IMR-90 (cell line): ENCODE measurements around the gene PBX3. TPM values are rescaled to one million over a fixed set of nuclear protein-coding genes. Genes with fewer than 3 reads are reported as not detected.

Source experiments
- ATAC-seq: fragments of 200-7000 bp; cut with Tn5 transposase; 2 replicates; pipeline ENCODE4 v1.9.1; 2020; ENCODE audit warnings: low read depth, mild to moderate bottlenecking, moderate library complexity
- BruUV-seq: library from RNA; stranded (reverse); fragments of 400-500 nt; replicated peaks from 2 replicates; lab custom pipeline; 2021; lab: Mats Ljungman, UMichigan
- CTCF ChIA-PET: fragments of 300-600 bp; formaldehyde crosslinking; extraction: SDS; loops from one replicate; lab custom pipeline; 2021; ENCODE audit warnings: antibody characterized with exemption; lab: Yijun Ruan, JAX
- POLR2A ChIA-PET: fragments of 300-600 bp; sonication (Branson Sonifier 250); formaldehyde crosslinking; loops from one replicate; lab custom pipeline; 2022; ENCODE audit warnings: antibody characterized with exemption; ENCODE audit not compliant: unreplicated experiment; lab: Charles Lee
- DNase-seq: peaks from one replicate; pipeline ENCODE4 v3.0.0; 2013
- H2AFZ ChIP-seq: replicated peaks from 2 replicates; pipeline ENCODE3; 2013; ENCODE audit warnings: low read length, mild to moderate bottlenecking; ENCODE audit not compliant: poor library complexity
- H2AK5ac ChIP-seq: 2 replicates; pipeline ENCODE4 v1.6.1; 2013; ENCODE audit warnings: low read depth, low read length, inconsistent platforms
- H2AK9ac ChIP-seq: replicated peaks from 2 replicates; pipeline ENCODE3; 2013; ENCODE audit warnings: mild to moderate bottlenecking, low read depth, low read length, moderate library complexity; ENCODE audit not compliant: poor library complexity
- H2BK120ac ChIP-seq: 2 replicates; pipeline ENCODE4 v1.6.1; 2013; ENCODE audit warnings: low read depth, low read length, inconsistent platforms
- H2BK15ac ChIP-seq: 3 replicates; pipeline ENCODE4 v1.6.1; 2013; ENCODE audit warnings: low read depth, low read length, inconsistent platforms
- H2BK20ac ChIP-seq: 2 replicates; pipeline ENCODE4 v1.6.1; 2013; ENCODE audit warnings: low read depth, mild to moderate bottlenecking, inconsistent platforms, low read length, moderate library complexity
- H2BK5ac ChIP-seq: 2 replicates; pipeline ENCODE4 v1.6.1; 2013; ENCODE audit warnings: mild to moderate bottlenecking, low read depth, low read length, inconsistent platforms; ENCODE audit not compliant: poor library complexity, severe bottlenecking
- H3K14ac ChIP-seq: replicated peaks from 2 replicates; pipeline ENCODE4 v1.6.1; 2013; ENCODE audit warnings: low read depth, low read length, inconsistent platforms
- H3K18ac ChIP-seq: 2 replicates; pipeline ENCODE4 v1.6.1; 2013; ENCODE audit warnings: low read depth, low read length, control low read depth
- H3K23ac ChIP-seq: 2 replicates; pipeline ENCODE4 v1.6.1; 2013; ENCODE audit warnings: low read depth, low read length, inconsistent platforms
- H3K27ac ChIP-seq: 2 replicates; pipeline ENCODE4 v1.5.1; 2013; ENCODE audit warnings: mild to moderate bottlenecking, control low read depth, low read length; ENCODE audit not compliant: insufficient read depth
- H3K27me3 ChIP-seq: 2 replicates; pipeline ENCODE4 v1.6.1; 2013; ENCODE audit warnings: low read length; ENCODE audit not compliant: control insufficient read depth, insufficient read depth
- H3K36me3 ChIP-seq: 2 replicates; pipeline ENCODE4 v1.6.1; 2013; ENCODE audit warnings: low read length, mixed read lengths; ENCODE audit not compliant: control insufficient read depth, insufficient read depth
- H3K4ac ChIP-seq: 2 replicates; pipeline ENCODE4 v1.6.1; 2013; ENCODE audit warnings: low read depth, low read length, inconsistent platforms
- H3K4me1 ChIP-seq: 2 replicates; pipeline ENCODE4 v1.6.1; 2013; ENCODE audit warnings: low read length, mixed read lengths; ENCODE audit not compliant: control insufficient read depth, insufficient read depth
- H3K4me2 ChIP-seq: 2 replicates; pipeline ENCODE4 v1.6.1; 2013; ENCODE audit warnings: low read depth, mild to moderate bottlenecking, control low read depth, low read length, moderate library complexity
- H3K4me3 ChIP-seq: 2 replicates; pipeline ENCODE4 v1.5.1; 2013; ENCODE audit warnings: low read depth, mild to moderate bottlenecking, control low read depth, low read length, moderate library complexity; ENCODE audit not compliant: insufficient read depth
- H3K56ac ChIP-seq: 2 replicates; pipeline ENCODE4 v1.6.1; 2013; ENCODE audit warnings: low read length, inconsistent platforms; ENCODE audit not compliant: insufficient read depth; ENCODE audit errors: extremely low read depth
- H3K79me1 ChIP-seq, 2 experiments: 2 replicates each; pipeline ENCODE4 v1.6.1; 2013; ENCODE audit warnings: low read length in 2 of 2, inconsistent platforms in 1 of 2, low read depth in 1 of 2
- H3K9ac ChIP-seq: 2 replicates; pipeline ENCODE4 v1.6.1; 2013; ENCODE audit warnings: low read depth, low read length, control low read depth
- H3K9me1 ChIP-seq: 2 replicates; pipeline ENCODE4 v1.6.1; 2013; ENCODE audit warnings: low read length, inconsistent platforms; ENCODE audit not compliant: insufficient read depth
- H3K9me3 ChIP-seq: 2 replicates; pipeline ENCODE4 v1.6.1; 2013; ENCODE audit warnings: low read length; ENCODE audit not compliant: control insufficient read depth, insufficient read depth
- H4K20me1 ChIP-seq: 2 replicates; pipeline ENCODE4 v1.6.1; 2013; ENCODE audit warnings: low read length, inconsistent platforms; ENCODE audit not compliant: insufficient read depth
- H4K5ac ChIP-seq: 2 replicates; pipeline ENCODE4 v1.6.1; 2013; ENCODE audit warnings: mild to moderate bottlenecking, low read depth, low read length, control low read depth
- H4K8ac ChIP-seq, 2 experiments: 2 replicates each; pipeline ENCODE4 v1.6.1; 2013; ENCODE audit warnings: low read depth in 2 of 2, low read length in 2 of 2, control low read depth in 1 of 2, inconsistent platforms in 1 of 2
- H4K91ac ChIP-seq: 2 replicates; pipeline ENCODE4 v1.6.1; 2013; ENCODE audit warnings: low read depth, low read length, inconsistent platforms; ENCODE audit not compliant: insufficient read depth
- BHLHE40 ChIP-seq: fragments of 150-350 bp; IDR thresholded peaks from 2 replicates; pipeline ENCODE4 v1.6.1; 2016; ENCODE audit warnings: mild to moderate bottlenecking, low read depth, low read length
- CHD1 ChIP-seq: IDR thresholded peaks from 2 replicates; pipeline ENCODE4 v1.6.1; 2012; ENCODE audit warnings: low read depth, low read length, improper control_type of control experiment
- FOS ChIP-seq: fragments of 150-350 bp; IDR thresholded peaks from 2 replicates; pipeline ENCODE4 v1.6.1; 2016; ENCODE audit warnings: low read depth, low read length
- NFE2L2 ChIP-seq: fragments of 150-350 bp; IDR thresholded peaks from 2 replicates; pipeline ENCODE4 v1.6.1; 2016; ENCODE audit warnings: low read depth, mild to moderate bottlenecking, low read length
- POLR2A ChIP-seq: IDR thresholded peaks from 2 replicates; pipeline ENCODE4 v1.6.1; 2012; ENCODE audit warnings: mild to moderate bottlenecking, low read depth, low read length
- RAD21 ChIP-seq: IDR thresholded peaks from 2 replicates; pipeline ENCODE4 v1.6.1; 2012; ENCODE audit warnings: low read length, improper control_type of control experiment
- RCOR1 ChIP-seq: IDR thresholded peaks from 2 replicates; pipeline ENCODE4 v1.6.1; 2012; ENCODE audit warnings: mild to moderate bottlenecking, low read length, improper control_type of control experiment; ENCODE audit not compliant: insufficient replicate concordance
- SMC3 ChIP-seq: fragments of 150-350 bp; IDR thresholded peaks from 2 replicates; pipeline ENCODE4 v1.6.1; 2016; ENCODE audit warnings: low read depth, mild to moderate bottlenecking, antibody characterized with exemption, low read length, moderate library complexity
- WGBS, 2 experiments: methylation state at CpG; one replicate each; pipeline versions ENCODE4 v1.1.5 to v1.1.7; 2013; ENCODE audit warnings: missing lambda C conversion rate in 2 of 2; ENCODE audit not compliant: insufficient read length in 1 of 2; ENCODE audit errors: extremely low coverage in 2 of 2; 5-methylcytosine and 5-hydroxymethylcytosine counted together
- dilution Hi-C: fragments of 300-500 bp; cut with HindIII; formaldehyde crosslinking; loops from one replicate; pipeline ENCODE4 v1.14.3; 2018; ENCODE audit warnings: low sequenced_read_pairs; ENCODE audit not compliant: unreplicated experiment
- in situ Hi-C: fragments of 300-500 bp; cut with MboI; formaldehyde crosslinking; loops from 3 replicates; pipeline ENCODE4 v1.14.3; 2019; ENCODE audit warnings: low sequenced_read_pairs, inconsistent platforms, mixed read lengths
- intact Hi-C: fragments of 100-400 bp; cut with micrococcal nuclease; formaldehyde crosslinking; loops from 2 replicates; pipeline ENCODE4 v1.10.0; 2022
- polyA plus RNA-seq, 3 experiments: library from polyadenylated mRNA; depleted of rRNA; stranded (reverse); fragments of >200 nt; gene quantifications; 2 replicates each; pipeline ENCODE4 v1.2.3, GENCODE V29; 2012; ENCODE audit warnings: low replicate concordance in 1 of 3
- total RNA-seq: library from RNA; depleted of rRNA; stranded (reverse); fragments of >200 nt; gene quantifications from 2 replicates; pipeline ENCODE4 v1.2.3, GENCODE V29; 2012
- TF ChIP-seq, protein P1 (sequence below): fragments of 150-350 bp; IDR thresholded peaks from 2 replicates; pipeline ENCODE4 v1.6.1; 2017; ENCODE audit warnings: mild to moderate bottlenecking, antibody characterized with exemption, low read length, low read depth
- TF ChIP-seq, protein P2 (sequence below): conservative IDR thresholded peaks from 2 replicates; pipeline ENCODE4 v1.5.1; 2012; ENCODE audit warnings: mild to moderate bottlenecking, low read depth, low read length, improper control_type of control experiment

Gene PBX3
- total and polyA plus RNA-seq, 2 of the 4 experiments (the other 2 are of a cell fraction) = 12.0 to 15.6 TPM

DNA sequence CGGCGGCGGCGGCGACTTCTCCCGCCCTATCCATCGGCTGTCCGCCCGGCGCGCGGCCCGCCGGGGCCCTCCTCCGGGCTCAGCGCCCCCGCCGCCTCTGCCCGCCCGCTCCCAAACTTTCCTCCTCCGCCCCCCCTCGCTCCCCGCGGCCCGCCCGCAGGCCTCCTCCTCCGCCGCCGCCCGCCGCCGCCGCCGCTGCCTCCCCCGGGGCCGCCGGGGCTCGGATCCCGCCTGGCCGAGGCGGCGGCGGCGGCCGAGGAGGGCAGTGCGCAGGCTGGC is 460 bp upstream of the PBX3 start:
- DNase-seq = no peak
- Histone ChIP-seq H3K9me1 (peaks cover 4% of the 10 kb centered on the region), H3K14ac (no peak overlapping the region), H4K20me1 (peaks cover 11% of the 10 kb centered on the region; the same call in 1 of the 2 replicates), H2BK5ac (no peak overlapping the region), H3K9me3 (no peaks in the 10 kb centered on the region), H3K27ac (no peak overlapping the region), H2AK5ac (no peak overlapping the region), H3K9ac (no peak overlapping the region), H3K4me3 (peak overlapping the region; percentile 99), H3K4me1 (peaks cover 6% of the 10 kb centered on the region), H4K8ac (no peak overlapping the region), H3K36me3 (no peaks in the 10 kb centered on the region), H2BK15ac (no peak overlapping the region), H3K4me2 (no peak overlapping the region), H2AK9ac (peak overlapping the region; percentile 59), H3K4ac (no peak overlapping the region), H3K56ac (no peak overlapping the region), H2BK120ac (no peak overlapping the region), H4K5ac (no peak overlapping the region), H3K27me3 (no peaks in the 10 kb centered on the region), H4K91ac (no peak overlapping the region), H2AFZ (peak overlapping the region; percentile 92), H2BK20ac (no peak overlapping the region), H3K23ac (no peak overlapping the region), H3K79me1 (peaks cover 7 to 33% of the 10 kb centered on the region in 2 experiments; a peak in 2 of 4 replicates), H3K18ac (no peak overlapping the region)
- dilution Hi-C loops = no loop called here
- TF ChIP-seq RCOR1 = no peak
- no peak for TF ChIP-seq POLR2A
- TF ChIP-seq FOS = no peak
- TF ChIP-seq, protein P1, sequence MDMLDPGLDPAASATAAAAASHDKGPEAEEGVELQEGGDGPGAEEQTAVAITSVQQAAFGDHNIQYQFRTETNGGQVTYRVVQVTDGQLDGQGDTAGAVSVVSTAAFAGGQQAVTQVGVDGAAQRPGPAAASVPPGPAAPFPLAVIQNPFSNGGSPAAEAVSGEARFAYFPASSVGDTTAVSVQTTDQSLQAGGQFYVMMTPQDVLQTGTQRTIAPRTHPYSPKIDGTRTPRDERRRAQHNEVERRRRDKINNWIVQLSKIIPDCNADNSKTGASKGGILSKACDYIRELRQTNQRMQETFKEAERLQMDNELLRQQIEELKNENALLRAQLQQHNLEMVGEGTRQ = no peak
- TF ChIP-seq NFE2L2 = no peak
- no peak for TF ChIP-seq BHLHE40
- no peak for TF ChIP-seq CHD1
- TF ChIP-seq, protein P2, sequence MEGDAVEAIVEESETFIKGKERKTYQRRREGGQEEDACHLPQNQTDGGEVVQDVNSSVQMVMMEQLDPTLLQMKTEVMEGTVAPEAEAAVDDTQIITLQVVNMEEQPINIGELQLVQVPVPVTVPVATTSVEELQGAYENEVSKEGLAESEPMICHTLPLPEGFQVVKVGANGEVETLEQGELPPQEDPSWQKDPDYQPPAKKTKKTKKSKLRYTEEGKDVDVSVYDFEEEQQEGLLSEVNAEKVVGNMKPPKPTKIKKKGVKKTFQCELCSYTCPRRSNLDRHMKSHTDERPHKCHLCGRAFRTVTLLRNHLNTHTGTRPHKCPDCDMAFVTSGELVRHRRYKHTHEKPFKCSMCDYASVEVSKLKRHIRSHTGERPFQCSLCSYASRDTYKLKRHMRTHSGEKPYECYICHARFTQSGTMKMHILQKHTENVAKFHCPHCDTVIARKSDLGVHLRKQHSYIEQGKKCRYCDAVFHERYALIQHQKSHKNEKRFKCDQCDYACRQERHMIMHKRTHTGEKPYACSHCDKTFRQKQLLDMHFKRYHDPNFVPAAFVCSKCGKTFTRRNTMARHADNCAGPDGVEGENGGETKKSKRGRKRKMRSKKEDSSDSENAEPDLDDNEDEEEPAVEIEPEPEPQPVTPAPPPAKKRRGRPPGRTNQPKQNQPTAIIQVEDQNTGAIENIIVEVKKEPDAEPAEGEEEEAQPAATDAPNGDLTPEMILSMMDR = no peak
- no peak for TF ChIP-seq SMC3
- no peak for TF ChIP-seq RAD21
- intact Hi-C loops = loop anchor here (2.0 to 10.0 kb wide), 5 partner anchors 141 to 748 kb away; no protein-coding TSS in a partner anchor
- ChIA-PET POLR2A (no interaction called here), CTCF (no interaction called here)
- 0% methylated on average over 12 of the region's 46 CpGs; no CpG with 5 or more reads in 1 of the 2 experiments for WGBS, 2 experiments
- ATAC-seq = no peak
- no TSS peak for BruUV-seq
- in situ Hi-C loops = no loop called here
